Endodermal cell (in vitro differentiated cells): Measurements from ENCODE around the gene ERBIN. TPM values are rescaled to one million over a fixed set of nuclear protein-coding genes. Genes with fewer than 3 reads are reported as not detected.

Experiments
- DNase-seq: peaks from one replicate; pipeline ENCODE4 v3.0.0-alpha.2; 2017
- H3K27ac ChIP-seq: 2 replicates; pipeline ENCODE4 v1.5.1; 2013; ENCODE audit warnings: mild to moderate bottlenecking, low read depth, low read length, moderate library complexity
- H3K27me3 ChIP-seq: 2 replicates; pipeline ENCODE4 v1.6.1; 2013; ENCODE audit warnings: mild to moderate bottlenecking, low read length, moderate library complexity; ENCODE audit not compliant: insufficient read depth, control insufficient read depth, poor library complexity, severe bottlenecking
- H3K36me3 ChIP-seq: 2 replicates; pipeline ENCODE4 v1.7.0; 2013; ENCODE audit warnings: mild to moderate bottlenecking, low read length, moderate library complexity; ENCODE audit not compliant: control insufficient read depth, insufficient read depth
- H3K4me1 ChIP-seq: one replicate; pipeline ENCODE4 v1.7.0; 2013; ENCODE audit warnings: low read length; ENCODE audit not compliant: control insufficient read depth, insufficient read depth
- H3K4me3 ChIP-seq: 2 replicates; pipeline ENCODE4 v1.5.1; 2013; ENCODE audit warnings: mild to moderate bottlenecking, low read length, moderate library complexity
- H3K9ac ChIP-seq: 2 replicates; pipeline ENCODE4 v1.6.1; 2013; ENCODE audit warnings: mild to moderate bottlenecking, low read length, moderate library complexity; ENCODE audit not compliant: poor library complexity, severe bottlenecking; ENCODE audit errors: extremely low read depth
- H3K9me3 ChIP-seq: 2 replicates; pipeline ENCODE4 v1.6.1; 2013; ENCODE audit warnings: mild to moderate bottlenecking, low read length, moderate library complexity; ENCODE audit not compliant: control insufficient read depth
- H3K27ac Mint-ChIP-seq: 2 replicates; pipeline ENCODE4 v1.8.0; 2020; ENCODE audit warnings: mixed read lengths
- H3K27me3 Mint-ChIP-seq: 2 replicates; pipeline ENCODE4 v1.8.0; 2021; ENCODE audit warnings: mild to moderate bottlenecking, mixed read lengths; ENCODE audit not compliant: insufficient read depth
- H3K36me3 Mint-ChIP-seq: 2 replicates; pipeline ENCODE4 v1.8.0; 2020; ENCODE audit warnings: low read depth, mixed read lengths
- H3K4me1 Mint-ChIP-seq: 2 replicates; pipeline ENCODE4 v1.8.0; 2020; ENCODE audit warnings: mixed read lengths
- H3K4me3 Mint-ChIP-seq: 2 replicates; pipeline ENCODE4 v1.8.0; 2020; ENCODE audit warnings: mild to moderate bottlenecking, moderate library complexity, mixed read lengths
- H3K9me3 Mint-ChIP-seq: 2 replicates; pipeline ENCODE4 v1.8.0; 2020; ENCODE audit warnings: mild to moderate bottlenecking, mixed read lengths
- WGBS, 2 experiments: methylation state at CpG; one replicate each; pipeline versions ENCODE4 v1.1.5 to v1.1.7; 2013; ENCODE audit warnings: missing lambda C conversion rate in 2 of 2, mixed read lengths in 1 of 2; ENCODE audit not compliant: insufficient coverage in 1 of 2, insufficient read length in 1 of 2; 5-methylcytosine and 5-hydroxymethylcytosine counted together
- total RNA-seq, 2 donors: library from RNA; stranded (reverse); fragmentation: NEBNext Ultra II Directional in 1 of 2; extraction: Animal tissue kit (Norgen Biotek cat#: 25700) in 1 of 2; gene quantifications; 2 replicates in 1 of 2; 3 replicates in 1 of 2; pipeline ENCODE4 v1.2.1, GENCODE V29; 2021
- TF ChIP-seq, protein P1 (sequence below): fragments of 200-600 bp; sonication (generic); conservative IDR thresholded peaks from 2 replicates; pipeline ENCODE4 v1.5.0; 2021; ENCODE audit warnings: antibody characterized with exemption, mild to moderate bottlenecking

ERBIN gene
- total RNA-seq, 2 donors from 2014 or later: 51.8 to 54.4 TPM

DNA sequence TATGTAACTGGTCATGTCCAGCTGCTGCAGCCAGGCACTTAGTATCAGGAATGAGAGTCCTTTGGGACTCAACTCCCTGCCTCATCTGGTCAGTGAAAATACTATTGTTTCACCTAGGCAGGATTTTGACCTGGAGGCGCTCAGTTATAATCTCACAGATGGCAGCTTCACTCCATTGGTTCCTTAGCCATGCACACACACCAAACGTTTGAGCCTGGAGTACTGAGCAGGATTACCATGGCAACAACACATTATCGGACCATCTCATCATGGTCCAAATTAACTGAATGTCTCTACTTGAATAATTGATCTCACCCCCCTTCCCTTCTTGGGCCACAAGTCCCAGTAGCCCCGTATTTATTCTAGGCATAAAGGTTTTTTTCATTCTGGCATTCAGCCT, 202.8 kb downstream of the ERBIN start:
- DNase-seq: no peak
- Histone ChIP-seq H3K27me3 (no peaks in the 10 kb centered on the region), H3K9me3 (no peaks in the 10 kb centered on the region), H3K36me3 (no peaks in the 10 kb centered on the region), H3K4me1 (no peaks in the 10 kb centered on the region), H3K9ac (no peak overlapping the region), H3K4me3 (no peak overlapping the region), H3K27ac (no peak overlapping the region)
- peaks cover 9% of the 10 kb centered on the region for H3K9me3 Mint-ChIP-seq
- TF ChIP-seq, protein P1, sequence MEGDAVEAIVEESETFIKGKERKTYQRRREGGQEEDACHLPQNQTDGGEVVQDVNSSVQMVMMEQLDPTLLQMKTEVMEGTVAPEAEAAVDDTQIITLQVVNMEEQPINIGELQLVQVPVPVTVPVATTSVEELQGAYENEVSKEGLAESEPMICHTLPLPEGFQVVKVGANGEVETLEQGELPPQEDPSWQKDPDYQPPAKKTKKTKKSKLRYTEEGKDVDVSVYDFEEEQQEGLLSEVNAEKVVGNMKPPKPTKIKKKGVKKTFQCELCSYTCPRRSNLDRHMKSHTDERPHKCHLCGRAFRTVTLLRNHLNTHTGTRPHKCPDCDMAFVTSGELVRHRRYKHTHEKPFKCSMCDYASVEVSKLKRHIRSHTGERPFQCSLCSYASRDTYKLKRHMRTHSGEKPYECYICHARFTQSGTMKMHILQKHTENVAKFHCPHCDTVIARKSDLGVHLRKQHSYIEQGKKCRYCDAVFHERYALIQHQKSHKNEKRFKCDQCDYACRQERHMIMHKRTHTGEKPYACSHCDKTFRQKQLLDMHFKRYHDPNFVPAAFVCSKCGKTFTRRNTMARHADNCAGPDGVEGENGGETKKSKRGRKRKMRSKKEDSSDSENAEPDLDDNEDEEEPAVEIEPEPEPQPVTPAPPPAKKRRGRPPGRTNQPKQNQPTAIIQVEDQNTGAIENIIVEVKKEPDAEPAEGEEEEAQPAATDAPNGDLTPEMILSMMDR: no peak
- WGBS, 2 experiments: 82 to 86% methylated on average over 4 of the region's 4 CpGs
- H3K27ac Mint-ChIP-seq: no peak overlapping the region
- H3K36me3 Mint-ChIP-seq: no peaks in the 10 kb centered on the region
- no peaks in the 10 kb centered on the region for H3K27me3 Mint-ChIP-seq
- H3K4me3 Mint-ChIP-seq: no peak overlapping the region
- peaks cover 2% of the 10 kb centered on the region for H3K4me1 Mint-ChIP-seq

DNA sequence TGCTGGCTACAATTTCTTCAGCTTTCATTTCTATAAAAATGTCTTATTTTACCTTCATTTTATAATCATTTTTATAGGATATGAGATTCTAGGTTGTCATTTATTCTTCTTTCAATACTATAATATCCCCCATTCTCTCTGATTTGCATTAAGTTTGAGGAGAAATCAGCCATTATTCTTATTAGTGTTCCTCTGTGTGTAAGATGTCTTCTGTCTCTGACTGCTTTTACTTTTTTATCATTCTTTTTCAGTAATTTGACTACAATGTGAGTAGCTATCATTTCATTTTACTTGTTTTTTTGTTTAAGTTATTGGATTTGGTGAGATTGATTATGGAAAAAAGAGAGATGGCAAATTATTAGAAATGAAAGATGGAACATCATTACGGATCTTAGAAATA, 204.1 kb downstream of the ERBIN start:
- DNase-seq: no peak
- Mint-ChIP-seq H3K27me3 (no peaks in the 10 kb centered on the region), H3K4me1 (peaks cover 2% of the 10 kb centered on the region), H3K4me3 (no peak overlapping the region), H3K36me3 (no peaks in the 10 kb centered on the region), H3K9me3 (peaks cover 9% of the 10 kb centered on the region), H3K27ac (no peak overlapping the region)
- no peak overlapping the region for H3K9ac ChIP-seq
- no peaks in the 10 kb centered on the region for H3K27me3 ChIP-seq
- H3K36me3 ChIP-seq: no peaks in the 10 kb centered on the region
- whole genome bisulfite sequencing, 2 experiments: 63 to 100% methylated on average over 1 of the region's 1 CpG
- H3K9me3 ChIP-seq: no peaks in the 10 kb centered on the region
- H3K4me3 ChIP-seq: no peak overlapping the region
- TF ChIP-seq, protein P1: no peak
- H3K27ac ChIP-seq: no peak overlapping the region
- H3K4me1 ChIP-seq: no peaks in the 10 kb centered on the region

Other genes starting within 250 kb of the ERBIN start
- 10 to 100 TPM; 14.6 to 17.9 TPM for gene SGTB, start 204.5 kb upstream of the ERBIN start, total RNA-seq
- 100 to 1,000 TPM; 110 to 136 TPM for gene NLN, start 204.4 kb upstream of the ERBIN start, total RNA-seq
- 10 to 100 TPM; 58.8 to 67.1 TPM for gene SREK1, start 217.7 kb downstream of the ERBIN start, total RNA-seq